ENCODE data around the gene KCNMA1. TPM values are rescaled to one million over a fixed set of nuclear protein-coding genes. Genes with fewer than 3 reads are reported as not detected.

Gene KCNMA1
- total and polyA plus RNA-seq, 9 of the 15 experiments (the other 6 are each of a cell fraction or from before 2014, with no cell fraction given) = 0.01 to 0.95 (median 0.15) TPM; not detected in 4

DNA sequence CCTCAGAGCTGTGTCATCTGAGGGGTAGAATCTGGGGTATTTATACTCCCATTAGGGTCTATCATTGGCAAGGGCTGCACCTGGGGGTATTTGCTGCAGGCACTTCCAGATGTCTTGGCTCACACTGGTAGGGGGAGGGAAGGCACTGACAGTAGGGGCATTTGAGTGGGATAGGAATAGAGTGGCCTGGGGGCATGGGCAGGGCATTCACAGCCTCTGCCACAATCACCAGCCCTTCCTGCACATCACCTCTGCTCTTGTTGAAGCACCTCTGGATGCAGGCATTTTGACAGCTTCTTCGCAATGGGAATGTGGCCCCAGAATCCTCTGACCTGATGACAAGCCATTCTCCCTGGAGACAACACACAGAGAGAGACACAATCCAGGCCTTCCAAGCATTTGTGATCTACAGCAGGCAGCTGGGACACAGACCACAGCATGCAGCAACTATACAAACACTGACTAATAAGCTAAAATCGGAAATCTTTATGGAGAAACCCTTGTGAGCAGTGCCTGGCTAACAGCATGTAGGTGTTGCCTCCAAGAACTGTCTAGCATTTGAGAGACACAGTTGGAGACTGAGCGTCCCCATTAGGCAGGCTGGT, 178.5 kb downstream of the KCNMA1 start (continued):
- no peak for TF ChIP-seq ZNF589 (CRISPR knock-in tag; IDR thresholded peaks at IDR 0.05; ENCODE audit: low read depth)

DNA sequence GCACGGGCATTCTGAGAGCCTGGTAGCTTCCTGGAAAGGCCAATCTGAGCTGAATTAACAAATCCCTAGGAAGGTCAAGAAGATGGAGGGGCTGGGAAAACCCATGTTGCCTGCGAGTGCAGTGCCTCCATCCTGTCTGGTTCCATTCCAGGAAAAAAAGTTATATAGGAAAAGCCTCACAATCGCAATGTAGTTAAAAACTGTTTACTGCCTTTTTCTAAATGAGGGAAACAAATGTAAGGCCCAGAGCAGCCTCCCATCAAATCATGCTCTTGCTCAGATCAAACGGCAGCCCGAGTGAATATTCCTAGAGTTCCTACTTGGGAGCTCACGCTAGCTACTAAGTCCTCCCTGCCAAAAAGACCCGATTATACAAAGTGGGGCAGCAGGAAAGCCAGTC, 179.9 kb downstream of the KCNMA1 start:
- no peaks in the 10 kb centered on the region for H3K79me2 ChIP-seq (ENCODE audit: control insufficient read depth, insufficient read depth, low read length)
- H4K20me1 ChIP-seq (replicated peaks; ENCODE audit: control insufficient read depth, insufficient read depth, low read length) = 0 out of 2 replicates have a peak, but pooled peaks cover 2% of the 10 kb centered on the region
- no peaks in the 10 kb centered on the region; a peak in 1 of 5 replicates for H3K27me3 ChIP-seq (ENCODE audit: control insufficient read depth in 2 of 2, insufficient read depth in 2 of 2, low read length in 2 of 2)
- 1% methylated on average over 7 of the region's 7 CpGs for WGBS (ENCODE audit: insufficient coverage, low coverage, missing lambda C conversion rate)
- no TSS peak for BruUV-seq (replicated peaks)
- H3K36me3 ChIP-seq (ENCODE audit: control insufficient read depth, insufficient read depth, low read length) = no peaks in the 10 kb centered on the region
- no peak overlapping the region for H3K9ac ChIP-seq (ENCODE audit: insufficient read depth in 1 of 2, low read depth in 2 of 2, low read length in 2 of 2)
- no peak overlapping the region for H3K4me2 ChIP-seq (ENCODE audit: insufficient read depth, low read length)
- in situ Hi-C loops (cut with MboI) (no loop called here), intact Hi-C loops (cut with micrococcal nuclease) (no loop called here)
- FAIRE-seq (no peak), DNase-seq (ENCODE audit: extremely low read depth in 1 of 4, low spot score in 3 of 4) (no peak), ATAC-seq (no peak)
- no peaks in the 10 kb centered on the region for H3K9me1 ChIP-seq (ENCODE audit: control insufficient read depth, insufficient read depth, low read length)
- H3K4me3 ChIP-seq = no peak overlapping the region
- no peaks in the 10 kb centered on the region for H3K9me3 ChIP-seq (replicated peaks; ENCODE audit: control insufficient read depth, insufficient read depth, low read depth, low read length)
- H3K4me1 ChIP-seq (replicated peaks in 1 of 2; ENCODE audit: control insufficient read depth in 2 of 2, insufficient read depth in 2 of 2, low read length in 2 of 2) = no peaks in the 10 kb centered on the region
- no peak overlapping the region for H2AFZ ChIP-seq (ENCODE audit: low read depth, low read length)
- ChIA-PET CTCF (ENCODE audit: low intra/inter-chr PET ratio) (no interaction called here), POLR2A (interaction anchor here (1.0 to 1.1 kb wide), 2 partner anchors 10 kb away, joined by 3 read pairs; no protein-coding TSS in a partner anchor)
- H3K27ac ChIP-seq (ENCODE audit: extremely low read depth, low read depth, low read length) = no peak overlapping the region
- TF ChIP-seq TOE1 (IDR thresholded peaks at IDR 0.05; ENCODE audit: borderline replicate concordance) = no peak
- TF ChIP-seq TOE1 (CRISPR knock-in tag; IDR thresholded peaks at IDR 0.05; ENCODE audit: borderline replicate concordance, low read depth) = no peak
- TF ChIP-seq EZH2 (IDR thresholded peaks at IDR 0.05; ENCODE audit: borderline replicate concordance, low read depth, low read length) = no peak
- no peak for TF ChIP-seq ZNF830 (CRISPR knock-in tag; IDR thresholded peaks at IDR 0.05)
- no peak for TF ChIP-seq TBP (optimal IDR thresholded peaks at IDR 0.05; ENCODE audit: low read depth, low read length)
- no peak for TF ChIP-seq ZEB2 (IDR thresholded peaks at IDR 0.05)
- no peak for TF ChIP-seq RBFOX2 (IDR thresholded peaks at IDR 0.05; ENCODE audit: low read depth, low read length)
- no peak for TF ChIP-seq ZC3H11A (IDR thresholded peaks at IDR 0.05; ENCODE audit: low read depth, low read length)
- TF ChIP-seq, protein P1, sequence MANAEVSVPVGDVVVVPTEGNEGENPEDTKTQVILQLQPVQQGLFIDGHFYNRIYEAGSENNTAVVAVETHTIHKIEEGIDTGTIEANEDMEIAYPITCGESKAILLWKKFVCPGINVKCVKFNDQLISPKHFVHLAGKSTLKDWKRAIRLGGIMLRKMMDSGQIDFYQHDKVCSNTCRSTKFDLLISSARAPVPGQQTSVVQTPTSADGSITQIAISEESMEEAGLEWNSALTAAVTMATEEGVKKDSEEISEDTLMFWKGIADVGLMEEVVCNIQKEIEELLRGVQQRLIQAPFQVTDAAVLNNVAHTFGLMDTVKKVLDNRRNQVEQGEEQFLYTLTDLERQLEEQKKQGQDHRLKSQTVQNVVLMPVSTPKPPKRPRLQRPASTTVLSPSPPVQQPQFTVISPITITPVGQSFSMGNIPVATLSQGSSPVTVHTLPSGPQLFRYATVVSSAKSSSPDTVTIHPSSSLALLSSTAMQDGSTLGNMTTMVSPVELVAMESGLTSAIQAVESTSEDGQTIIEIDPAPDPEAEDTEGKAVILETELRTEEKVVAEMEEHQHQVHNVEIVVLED (CRISPR knock-in tag; IDR thresholded peaks at IDR 0.05) = no peak
- TF ChIP-seq, protein P2, sequence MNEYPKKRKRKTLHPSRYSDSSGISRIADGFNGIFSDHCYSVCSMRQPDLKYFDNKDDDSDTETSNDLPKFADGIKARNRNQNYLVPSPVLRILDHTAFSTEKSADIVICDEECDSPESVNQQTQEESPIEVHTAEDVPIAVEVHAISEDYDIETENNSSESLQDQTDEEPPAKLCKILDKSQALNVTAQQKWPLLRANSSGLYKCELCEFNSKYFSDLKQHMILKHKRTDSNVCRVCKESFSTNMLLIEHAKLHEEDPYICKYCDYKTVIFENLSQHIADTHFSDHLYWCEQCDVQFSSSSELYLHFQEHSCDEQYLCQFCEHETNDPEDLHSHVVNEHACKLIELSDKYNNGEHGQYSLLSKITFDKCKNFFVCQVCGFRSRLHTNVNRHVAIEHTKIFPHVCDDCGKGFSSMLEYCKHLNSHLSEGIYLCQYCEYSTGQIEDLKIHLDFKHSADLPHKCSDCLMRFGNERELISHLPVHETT (CRISPR knock-in tag; conservative IDR thresholded peaks at IDR 0.05 in 1 of 2, IDR thresholded peaks at IDR 0.05 in 1 of 2) = no peak
- TF ChIP-seq ZNF696 (CRISPR knock-in tag; conservative IDR thresholded peaks at IDR 0.05) = no peak
- TF ChIP-seq TAF9B (IDR thresholded peaks at IDR 0.05; ENCODE audit: partially characterized antibody) = no peak
- no peak for TF ChIP-seq THRB (CRISPR knock-in tag; conservative IDR thresholded peaks at IDR 0.05)
- TF ChIP-seq, protein P3, sequence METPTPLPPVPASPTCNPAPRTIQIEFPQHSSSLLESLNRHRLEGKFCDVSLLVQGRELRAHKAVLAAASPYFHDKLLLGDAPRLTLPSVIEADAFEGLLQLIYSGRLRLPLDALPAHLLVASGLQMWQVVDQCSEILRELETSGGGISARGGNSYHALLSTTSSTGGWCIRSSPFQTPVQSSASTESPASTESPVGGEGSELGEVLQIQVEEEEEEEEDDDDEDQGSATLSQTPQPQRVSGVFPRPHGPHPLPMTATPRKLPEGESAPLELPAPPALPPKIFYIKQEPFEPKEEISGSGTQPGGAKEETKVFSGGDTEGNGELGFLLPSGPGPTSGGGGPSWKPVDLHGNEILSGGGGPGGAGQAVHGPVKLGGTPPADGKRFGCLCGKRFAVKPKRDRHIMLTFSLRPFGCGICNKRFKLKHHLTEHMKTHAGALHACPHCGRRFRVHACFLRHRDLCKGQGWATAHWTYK (CRISPR knock-in tag; IDR thresholded peaks at IDR 0.05) = no peak
